Neuron (in vitro differentiated cells): ENCODE data around the gene TM9SF1.
"Not testable (repeated sequence)": the region's sequence is repeated elsewhere in the genome, so short reads cannot be mapped to it uniquely, and the experiment has no call there.

Source experiments
- H2AFZ ChIP-seq: one replicate; pipeline ENCODE4 v1.6.1; 2013; ENCODE audit warnings: low read depth, mild to moderate bottlenecking, inconsistent platforms, low read length, moderate library complexity
- H3K27me3 ChIP-seq: one replicate; pipeline ENCODE4 v1.6.1; 2013; ENCODE audit warnings: low read length; ENCODE audit not compliant: insufficient read depth
- H3K36me3 ChIP-seq: one replicate; pipeline ENCODE4 v1.6.1; 2013; ENCODE audit warnings: low read length; ENCODE audit not compliant: insufficient read depth
- H3K4me1 ChIP-seq: one replicate; pipeline ENCODE4 v1.6.1; 2013; ENCODE audit warnings: low read length; ENCODE audit not compliant: insufficient read depth
- H3K4me3 ChIP-seq: 2 replicates; pipeline ENCODE4 v1.5.1; 2013; ENCODE audit warnings: mild to moderate bottlenecking, low read length, moderate library complexity
- H3K9me3 ChIP-seq: one replicate; pipeline ENCODE4 v1.6.1; 2013; ENCODE audit warnings: low read length

The TM9SF1 gene

GRCh38 chr14:24233538-24233866 is 38.3 kb upstream of the TM9SF1 start:
- Histone ChIP-seq H3K4me3 (peak overlapping the region; percentile 67), H3K9me3 (no peaks in the 10 kb centered on the region), H3K4me1 (peaks cover 22% of the 10 kb centered on the region), H2AFZ (no peak overlapping the region), H3K27me3 (no peaks in the 10 kb centered on the region), H3K36me3 (peaks cover 34% of the 10 kb centered on the region)

- Histone ChIP-seq H2AFZ (peak within 1 kb of the TSS; percentile 23), H3K9me3 (no peaks in the 10 kb centered on the region), H3K4me1 (peaks cover 22% of the 10 kb centered on the region), H3K36me3 (peaks cover 34% of the 10 kb centered on the region), H3K4me3 (peak within 1 kb of the TSS; percentile 67), H3K27me3 (no peaks in the 10 kb centered on the region)
These were observed 37.6 kb upstream of the TM9SF1 start, which contains the start of gene GMPR2 for GRCh38 chr14:24232645-24233537. Gene GMPR2, plus strand, starts transcription at chr14:24232929. Its CDS starts 325 bp downstream, at chr14:24233254.

- Histone ChIP-seq H3K36me3 (peaks cover 29% of the 10 kb centered on the region), H3K4me1 (peaks cover 22% of the 10 kb centered on the region), H3K27me3 (no peaks in the 10 kb centered on the region), H3K9me3 (no peaks in the 10 kb centered on the region), H3K4me3 (peak within 1 kb of the TSS; percentile 67), H2AFZ (peak within 1 kb of the TSS; percentile 23)
These were observed 36.9 kb upstream of the TM9SF1 start, which contains the start of gene NEDD8 for GRCh38 chr14:24232121-24232644. Gene NEDD8, minus strand, starts transcription at chr14:24232367. Its CDS starts 100 bp downstream, at chr14:24232267.

- no peaks in the 10 kb centered on the region for H3K9me3 ChIP-seq
- peak overlapping the region; percentile 23 for H2AFZ ChIP-seq
- H3K36me3 ChIP-seq, result peaks cover 24% of the 10 kb centered on the region
- H3K27me3 ChIP-seq, result no peaks in the 10 kb centered on the region
- H3K4me1 ChIP-seq, result peaks cover 22% of the 10 kb centered on the region
- peak overlapping the region; percentile 67 for H3K4me3 ChIP-seq
These were observed 36.3 kb upstream of the TM9SF1 start for GRCh38 chr14:24231263-24232120.

- H3K4me1 ChIP-seq, result peaks cover 20% of the 10 kb centered on the region
- H3K4me3 ChIP-seq, result no peak overlapping the region
- no peaks in the 10 kb centered on the region for H3K27me3 ChIP-seq
- H3K9me3 ChIP-seq, result no peaks in the 10 kb centered on the region
- H2AFZ ChIP-seq, result no peak overlapping the region
- H3K36me3 ChIP-seq, result peaks cover 10% of the 10 kb centered on the region
These were observed 33.7 kb upstream of the TM9SF1 start for GRCh38 chr14:24228902-24229301.

- Histone ChIP-seq H2AFZ (no peak overlapping the region), H3K36me3 (peaks cover 10% of the 10 kb centered on the region), H3K27me3 (no peaks in the 10 kb centered on the region), H3K4me1 (peaks cover 7% of the 10 kb centered on the region), H3K4me3 (no peak overlapping the region), H3K9me3 (no peaks in the 10 kb centered on the region)
These were observed 31.2 kb upstream of the TM9SF1 start for GRCh38 chr14:24226473-24226872.

- H3K9me3 ChIP-seq, result no peaks in the 10 kb centered on the region
- no peaks in the 10 kb centered on the region for H3K27me3 ChIP-seq
- no peaks in the 10 kb centered on the region for H3K4me1 ChIP-seq
- no peak overlapping the region for H3K4me3 ChIP-seq
- peaks cover 10% of the 10 kb centered on the region for H3K36me3 ChIP-seq
- no peak overlapping the region for H2AFZ ChIP-seq
These were observed 29.4 kb upstream of the TM9SF1 start for GRCh38 chr14:24224618-24225071.

GRCh38 chr14:24222987-24223386 is 27.7 kb upstream of the TM9SF1 start:
- H3K9me3 ChIP-seq, H3K4me3 ChIP-seq, H3K36me3 ChIP-seq, H3K27me3 ChIP-seq, H3K4me1 ChIP-seq, H2AFZ ChIP-seq: not testable (repeated sequence)

GRCh38 chr14:24219521-24219920 is 24.3 kb upstream of the TM9SF1 start:
- Histone ChIP-seq H2AFZ (no peak overlapping the region), H3K27me3 (no peaks in the 10 kb centered on the region), H3K4me3 (no peak overlapping the region), H3K4me1 (peaks cover 5% of the 10 kb centered on the region), H3K36me3 (peaks cover 7% of the 10 kb centered on the region), H3K9me3 (no peaks in the 10 kb centered on the region)

- Histone ChIP-seq H3K9me3 (no peaks in the 10 kb centered on the region), H3K4me1 (peaks cover 9% of the 10 kb centered on the region), H3K4me3 (no peak overlapping the region), H2AFZ (no peak overlapping the region), H3K27me3 (no peaks in the 10 kb centered on the region), H3K36me3 (peaks cover 7% of the 10 kb centered on the region)
These were observed 23.8 kb upstream of the TM9SF1 start for GRCh38 chr14:24219080-24219479.

GRCh38 chr14:24216876-24217275 is 21.6 kb upstream of the TM9SF1 start:
- H3K9me3 ChIP-seq, H3K36me3 ChIP-seq, H3K27me3 ChIP-seq, H3K4me3 ChIP-seq, H2AFZ ChIP-seq: not testable (repeated sequence)
- peaks cover 20% of the 10 kb centered on the region for H3K4me1 ChIP-seq

GRCh38 chr14:24216345-24216699 is 21.1 kb upstream of the TM9SF1 start:
- Histone ChIP-seq H3K4me1 (peaks cover 20% of the 10 kb centered on the region), H3K4me3 (peak overlapping the region; percentile 73), H3K36me3 (peaks cover 12% of the 10 kb centered on the region), H3K9me3 (no peaks in the 10 kb centered on the region), H3K27me3 (no peaks in the 10 kb centered on the region), H2AFZ (no peak overlapping the region)
